A549 (cell line): ENCODE measurements around the gene MUC5B. TPM values are rescaled to one million over a fixed set of nuclear protein-coding genes. Genes with fewer than 3 reads are reported as not detected.

ENCODE experiments used
- ATAC-seq, 2 experiments: fragments of 200-7000 bp in 1 of 2; fragments of >200 bp in 1 of 2; cut with Nextera tagmentation in 1 of 2; cut with Tn5 transposase in 1 of 2; 3 replicates each; pipeline versions ENCODE4 v1.8.0 to v1.9.1; 2018 to 2020; ENCODE audit warnings: mild to moderate bottlenecking in 1 of 2, moderate library complexity in 1 of 2
- CTCF ChIA-PET: fragments of 300-600 bp; sonication (Branson Sonifier 250); formaldehyde crosslinking; extraction: SDS; loops from one replicate; lab custom pipeline; 2021; ENCODE audit warnings: antibody characterized with exemption, inconsistent platforms; lab: Yijun Ruan, JAX
- POLR2A ChIA-PET: fragments of 350-600 bp; formaldehyde crosslinking; extraction: SDS; loops from one replicate; lab custom pipeline; 2021; ENCODE audit warnings: antibody characterized with exemption, inconsistent platforms; lab: Yijun Ruan, JAX
- DNase-seq, 2 experiments: peaks; one replicate each; pipeline versions ENCODE4 v3.0.0 to v3.0.0-alpha.2; 2011 to 2016; ENCODE audit warnings: low read depth in 1 of 2, low spot score in 1 of 2
- FAIRE-seq: peaks from 2 replicates; lab custom pipeline; 2011; peaks lifted over from hg19 to GRCh38; lab: Jason Lieb, UNC
- H3K27ac ChIP-seq, 2 experiments: fragments of >200 bp; sonication (Bioruptor Twin); formaldehyde crosslinking; 3 replicates each; pipeline ENCODE4 v1.5.1; 2016 to 2017
- H3K4me1 ChIP-seq: fragments of >200 bp; sonication (Bioruptor Twin); formaldehyde crosslinking; 3 replicates; pipeline ENCODE4 v1.6.1; 2016
- H3K4me2 ChIP-seq: fragments of >200 bp; sonication (Bioruptor Twin); formaldehyde crosslinking; 3 replicates; pipeline ENCODE4 v1.6.1; 2016
- H3K4me3 ChIP-seq: fragments of >200 bp; sonication (Bioruptor Twin); formaldehyde crosslinking; 3 replicates; pipeline ENCODE4 v1.5.1; 2016
- H3K9me3 ChIP-seq: fragments of >200 bp; sonication (Bioruptor Twin); formaldehyde crosslinking; 3 replicates; pipeline ENCODE4 v1.6.1; 2016
- BHLHE40 ChIP-seq: IDR thresholded peaks from 2 replicates; pipeline ENCODE4 v1.6.1; 2012; ENCODE audit warnings: low read depth, low read length, inconsistent platforms
- CBX2 ChIP-seq: fragments of 200-600 bp; sonication (generic); IDR thresholded peaks from 2 replicates; pipeline ENCODE4 v1.6.1; 2016; ENCODE audit warnings: low read depth, mild to moderate bottlenecking, borderline replicate concordance
- CEBPB ChIP-seq, 2 experiments: fragments of >200 bp in 1 of 2; sonication (Bioruptor Twin) in 1 of 2; formaldehyde crosslinking in 1 of 2; IDR thresholded peaks; 2 replicates each; pipeline ENCODE4 v1.6.1; 2012 to 2016
- CHD2 ChIP-seq: fragments of 150-350 bp; IDR thresholded peaks from 2 replicates; pipeline ENCODE4 v1.6.1; 2014; ENCODE audit warnings: low read length; ENCODE audit not compliant: partially characterized antibody
- EHF ChIP-seq: fragments of 250-450 bp; sonication (Bioruptor Pico); IDR thresholded peaks from 2 replicates; pipeline ENCODE4 v1.5.0; 2020; ENCODE audit warnings: mild to moderate bottlenecking
- EP300 ChIP-seq, 2 experiments: fragments of >200 bp; sonication (Bioruptor Twin); formaldehyde crosslinking; IDR thresholded peaks; 2 replicates in 1 of 2; 3 replicates in 1 of 2; pipeline ENCODE4 v1.6.1; 2016 to 2017
- ESRRA ChIP-seq: fragments of 150-350 bp; IDR thresholded peaks from 2 replicates; pipeline ENCODE4 v1.6.1; 2014; ENCODE audit warnings: mild to moderate bottlenecking, low read length, borderline replicate concordance
- FOSB ChIP-seq: fragments of 250-450 bp; sonication (Bioruptor Pico); IDR thresholded peaks from 2 replicates; pipeline ENCODE4 v1.5.0; 2020; ENCODE audit warnings: mild to moderate bottlenecking, moderate library complexity
- FOSL2 ChIP-seq, 2 experiments: fragments of 450-650 bp in 1 of 2; fragments of >200 bp in 1 of 2; sonication (Bioruptor Twin) in 1 of 2; formaldehyde crosslinking; IDR thresholded peaks; 2 replicates each; pipeline versions ENCODE4 v1.5.0 to v1.6.1; 2016 to 2020; ENCODE audit warnings: mild to moderate bottlenecking in 1 of 2, moderate library complexity in 1 of 2
- FOXS1 ChIP-seq: fragments of 250-450 bp; sonication (Bioruptor Pico); IDR thresholded peaks from 2 replicates; pipeline ENCODE4 v1.5.0; 2020; ENCODE audit warnings: mild to moderate bottlenecking, moderate library complexity
- HOXB13 ChIP-seq: fragments of 250-450 bp; sonication (Bioruptor Pico); IDR thresholded peaks from 2 replicates; pipeline ENCODE4 v1.5.0; 2020; ENCODE audit warnings: low read depth, mild to moderate bottlenecking, moderate library complexity
- JUNB ChIP-seq: fragments of >200 bp; sonication (Bioruptor Twin); formaldehyde crosslinking; IDR thresholded peaks from 2 replicates; pipeline ENCODE4 v1.6.1; 2016
- KDM1A ChIP-seq: fragments of 200-600 bp; sonication (generic); IDR thresholded peaks from 2 replicates; pipeline ENCODE4 v1.6.1; 2016; ENCODE audit warnings: low read depth, mild to moderate bottlenecking
- MAZ ChIP-seq: fragments of 150-350 bp; IDR thresholded peaks from 2 replicates; pipeline ENCODE4 v1.6.1; 2014; ENCODE audit warnings: antibody characterized with exemption, low read depth, low read length, borderline replicate concordance
- MYC ChIP-seq: IDR thresholded peaks from 2 replicates; pipeline ENCODE4 v1.6.1; 2012; ENCODE audit warnings: mild to moderate bottlenecking, inconsistent platforms, low read length, improper control_type of control experiment, borderline replicate concordance
- NPAS2 ChIP-seq: fragments of 250-450 bp; sonication (Bioruptor Pico); IDR thresholded peaks from 2 replicates; pipeline ENCODE4 v1.8.0; 2022; ENCODE audit warnings: mild to moderate bottlenecking, moderate library complexity, borderline replicate concordance
- NR3C1 ChIP-seq: fragments of >200 bp; sonication (Bioruptor Twin); formaldehyde crosslinking; IDR thresholded peaks from 3 replicates; pipeline ENCODE4 v1.6.1; 2017
- PHF8 ChIP-seq: fragments of 200-600 bp; sonication (generic); IDR thresholded peaks from 2 replicates; pipeline ENCODE4 v1.6.1; 2016; ENCODE audit warnings: low read depth, mild to moderate bottlenecking, antibody characterized with exemption, moderate library complexity, borderline replicate concordance
- POLR2A ChIP-seq: IDR thresholded peaks from 2 replicates; pipeline ENCODE4 v1.6.1; 2012; ENCODE audit warnings: mild to moderate bottlenecking, low read length
- POLR2AphosphoS2 ChIP-seq: conservative IDR thresholded peaks from 2 replicates; pipeline ENCODE4 v1.6.1; 2012; ENCODE audit warnings: low read length, improper control_type of control experiment, inconsistent platforms
- RAD21 ChIP-seq, 2 experiments: fragments of >200 bp in 1 of 2; sonication (Bioruptor Twin) in 1 of 2; formaldehyde crosslinking in 1 of 2; IDR thresholded peaks in 1 of 2; conservative IDR thresholded peaks in 1 of 2; 2 replicates in 1 of 2; 3 replicates in 1 of 2; pipeline ENCODE4 v1.6.1; 2012 to 2018; ENCODE audit warnings: inconsistent platforms in 1 of 2
- RCOR1 ChIP-seq: fragments of 150-350 bp; IDR thresholded peaks from 2 replicates; pipeline ENCODE4 v1.6.1; 2014; ENCODE audit warnings: antibody characterized with exemption, low read length, low read depth
- SREBF2 ChIP-seq: fragments of 450-650 bp; IDR thresholded peaks from 2 replicates; pipeline ENCODE4 v1.6.1; 2014; ENCODE audit warnings: mild to moderate bottlenecking, moderate library complexity
- TP53 ChIP-seq: fragments of 250-450 bp; sonication (Bioruptor Pico); IDR thresholded peaks from 2 replicates; pipeline ENCODE4 v1.5.0; 2021; ENCODE audit warnings: mild to moderate bottlenecking, moderate library complexity
- ZFP36 ChIP-seq: fragments of 450-650 bp; IDR thresholded peaks from 2 replicates; pipeline ENCODE4 v1.6.1; 2014; ENCODE audit warnings: borderline replicate concordance; ENCODE audit not compliant: partially characterized antibody
- WGBS: methylation state at CpG from one replicate; pipeline ENCODE4 v1.1.6; 2017; ENCODE audit errors: missing lambda C conversion rate; 5-methylcytosine and 5-hydroxymethylcytosine counted together
- polyA plus RNA-seq, 4 experiments: library from polyadenylated mRNA; depleted of rRNA in 3 of 4; stranded (reverse); fragments of >200 nt; fragmentation: RNase III in 1 of 4; extraction: RNeasy Plus Mini Kit Qiagen cat#74134 plus additional on column Dnase treatment in 1 of 4; gene quantifications; 2 replicates in 3 of 4; 3 replicates in 1 of 4; pipeline ENCODE4 v1.2.3, GENCODE V29; 2011 to 2017
- TF ChIP-seq, protein P1 (sequence below): fragments of 250-450 bp; sonication (Bioruptor Pico); IDR thresholded peaks from 2 replicates; pipeline ENCODE4 v1.5.0; 2021; ENCODE audit warnings: mild to moderate bottlenecking, moderate library complexity, borderline replicate concordance
- TF ChIP-seq, protein P2 (sequence below): fragments of 450-650 bp; IDR thresholded peaks from 2 replicates; pipeline ENCODE4 v1.6.1; 2014; ENCODE audit warnings: antibody characterized with exemption
- TF ChIP-seq, protein P3 (sequence below): fragments of 150-350 bp; IDR thresholded peaks from 2 replicates; pipeline ENCODE4 v1.6.1; 2014; ENCODE audit warnings: low read depth, mild to moderate bottlenecking, low read length

Gene MUC5B
- polyA plus RNA-seq, 2 of the 4 experiments (the other 2 are of a cell fraction), result 0.85 to 1.4 TPM

DNA sequence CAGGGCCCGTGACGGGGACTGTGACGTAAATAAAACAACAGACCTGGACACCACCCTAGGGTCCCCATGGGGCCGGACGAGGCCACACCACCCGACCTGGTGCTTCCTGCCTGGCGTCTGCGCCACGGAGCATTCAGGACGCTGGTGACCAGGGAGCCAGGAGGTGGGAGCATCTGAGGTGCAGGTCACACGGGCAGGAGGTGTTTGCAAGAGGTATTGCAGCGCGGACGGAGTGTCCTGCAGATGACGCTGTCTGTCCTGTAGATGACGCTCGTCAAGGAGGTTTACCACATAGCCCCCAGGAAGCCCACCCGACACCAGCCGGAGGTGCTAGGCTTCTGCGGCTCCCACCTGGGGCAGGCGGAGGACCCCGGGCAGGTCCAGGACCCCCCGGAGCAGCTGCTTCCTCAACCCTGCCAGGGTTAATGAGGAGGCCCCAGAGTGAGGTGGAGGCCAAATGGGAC is 986 bp upstream of the MUC5B start:
- Histone ChIP-seq H3K27ac (peak overlapping the region; percentile 78 to 81; a peak in 5 of 6 replicates), H3K4me1 (peaks cover 62% of the 10 kb centered on the region), H3K9me3 (no peaks in the 10 kb centered on the region), H3K4me2 (peak overlapping the region; percentile 61; the same call in 1 of the 3 replicates), H3K4me3 (no peak overlapping the region)
- FAIRE-seq (no peak), ATAC-seq (no peak), DNase-seq (no peak)
- 92% methylated on average over 8 of the region's 23 CpGs for WGBS
- CTCF ChIA-PET, result interaction anchor here (1.4 to 1.6 kb wide), 2 partner anchors 19 to 353 kb away, joined by 3 to 6 read pairs; no protein-coding TSS in a partner anchor
- POLR2A ChIA-PET, result no interaction called here
- TF ChIP-seq JUNB (no peak), RCOR1 (no peak), HOXB13 (CRISPR knock-in tag) (no peak), TP53 (CRISPR knock-in tag) (no peak), NPAS2 (no peak), MYC (no peak), EHF (CRISPR knock-in tag) (no peak), POLR2AphosphoS2 (no peak), FOSL2 (IDR thresholded peaks at IDR 0.05) (no peak), FOSL2 (CRISPR knock-in tag; IDR thresholded peaks at IDR 0.05) (no peak), BHLHE40 (no peak), EP300 (IDR thresholded peaks at IDR 0.05) (no peak), CEBPB (IDR thresholded peaks at IDR 0.05) (no peak), RAD21 (conservative IDR thresholded peaks at IDR 0.05 in 1 of 2, IDR thresholded peaks at IDR 0.05 in 1 of 2) (no peak), PHF8 (no peak), NR3C1 (no peak), CBX2 (no peak), ESRRA (no peak), ZFP36 (no peak)
- TF ChIP-seq, protein P1, sequence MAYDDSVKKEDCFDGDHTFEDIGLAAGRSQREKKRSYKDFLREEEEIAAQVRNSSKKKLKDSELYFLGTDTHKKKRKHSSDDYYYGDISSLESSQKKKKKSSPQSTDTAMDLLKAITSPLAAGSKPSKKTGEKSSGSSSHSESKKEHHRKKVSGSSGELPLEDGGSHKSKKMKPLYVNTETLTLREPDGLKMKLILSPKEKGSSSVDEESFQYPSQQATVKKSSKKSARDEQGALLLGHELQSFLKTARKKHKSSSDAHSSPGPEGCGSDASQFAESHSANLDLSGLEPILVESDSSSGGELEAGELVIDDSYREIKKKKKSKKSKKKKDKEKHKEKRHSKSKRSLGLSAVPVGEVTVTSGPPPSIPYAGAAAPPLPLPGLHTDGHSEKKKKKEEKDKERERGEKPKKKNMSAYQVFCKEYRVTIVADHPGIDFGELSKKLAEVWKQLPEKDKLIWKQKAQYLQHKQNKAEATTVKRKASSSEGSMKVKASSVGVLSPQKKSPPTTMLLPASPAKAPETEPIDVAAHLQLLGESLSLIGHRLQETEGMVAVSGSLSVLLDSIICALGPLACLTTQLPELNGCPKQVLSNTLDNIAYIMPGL, result no peak

DNA sequence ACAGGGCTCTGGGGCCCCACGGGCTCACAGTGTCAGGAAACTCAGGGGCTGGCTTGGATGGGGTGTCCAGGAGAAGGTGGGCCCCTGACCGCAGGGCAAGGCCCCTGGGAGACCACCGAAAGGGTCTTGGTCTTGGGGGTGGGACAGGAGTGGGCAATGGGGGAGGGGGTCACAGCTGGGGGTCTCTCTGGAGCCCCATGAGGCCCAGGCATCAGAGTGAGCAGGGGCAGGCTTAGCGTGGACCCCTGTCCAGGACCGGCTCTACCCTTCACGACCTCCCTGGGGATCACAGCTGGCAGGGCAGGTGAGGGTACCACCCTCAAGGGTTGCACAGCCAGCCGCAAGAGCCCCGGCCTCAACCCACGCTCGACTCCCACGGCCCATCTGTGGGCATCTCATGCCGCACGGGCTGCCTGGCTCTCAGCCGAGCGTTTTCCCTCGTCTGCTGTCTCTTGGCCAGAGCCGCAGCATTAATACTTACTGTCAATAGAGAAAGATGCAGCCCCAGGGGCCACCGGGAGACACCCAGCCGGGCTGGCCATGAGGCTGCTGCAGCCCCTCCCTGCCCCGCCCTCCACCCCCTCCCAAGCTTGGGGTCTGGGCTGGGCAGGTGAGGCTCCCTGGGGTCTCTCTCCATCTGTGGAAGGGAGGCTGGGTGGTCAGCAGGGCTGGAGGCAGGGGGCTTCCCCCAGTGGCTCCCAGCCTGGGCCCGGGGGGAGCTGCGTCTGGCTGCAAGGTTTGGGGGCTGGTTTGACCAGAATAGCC is 662 bp downstream of the MUC5B start:
- WGBS, result 42% methylated on average over 13 of the region's 22 CpGs
- FAIRE-seq (no peak), ATAC-seq (peak in 1 of 2 experiments; percentile 26; a peak in 2 of 6 replicates), DNase-seq (peak in 1 of 2 experiments; percentile 29)
- Histone ChIP-seq H3K27ac (peak overlapping the region; percentile 78 to 81), H3K9me3 (no peaks in the 10 kb centered on the region), H3K4me3 (peak overlapping the region; percentile 6; the same call in 1 of the 3 replicates), H3K4me2 (peak overlapping the region; percentile 61), H3K4me1 (peaks cover 62% of the 10 kb centered on the region)
- ChIA-PET CTCF (interaction anchor here (1.0 to 4.1 kb wide), 2 partner anchors 21 kb away, joined by 4 to 14 read pairs; no protein-coding TSS in a partner anchor), POLR2A (interaction anchor here (0.7 kb wide), 1 partner anchor 75 kb away, joined by 3 read pairs; no protein-coding TSS in a partner anchor)
- TF ChIP-seq FOXS1 (CRISPR knock-in tag) (no peak), FOSB (CRISPR knock-in tag) (no peak), RAD21 (conservative IDR thresholded peaks at IDR 0.05 in 1 of 2, IDR thresholded peaks at IDR 0.05 in 1 of 2) (no peak), HOXB13 (CRISPR knock-in tag) (no peak), CBX2 (no peak), MAZ (no peak), KDM1A (no peak), EP300 (IDR thresholded peaks at IDR 0.05) (no peak), POLR2A (no peak), CHD2 (no peak), SREBF2 (no peak)
- TF ChIP-seq, protein P2, sequence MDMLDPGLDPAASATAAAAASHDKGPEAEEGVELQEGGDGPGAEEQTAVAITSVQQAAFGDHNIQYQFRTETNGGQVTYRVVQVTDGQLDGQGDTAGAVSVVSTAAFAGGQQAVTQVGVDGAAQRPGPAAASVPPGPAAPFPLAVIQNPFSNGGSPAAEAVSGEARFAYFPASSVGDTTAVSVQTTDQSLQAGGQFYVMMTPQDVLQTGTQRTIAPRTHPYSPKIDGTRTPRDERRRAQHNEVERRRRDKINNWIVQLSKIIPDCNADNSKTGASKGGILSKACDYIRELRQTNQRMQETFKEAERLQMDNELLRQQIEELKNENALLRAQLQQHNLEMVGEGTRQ, result no peak
- TF ChIP-seq, protein P3, sequence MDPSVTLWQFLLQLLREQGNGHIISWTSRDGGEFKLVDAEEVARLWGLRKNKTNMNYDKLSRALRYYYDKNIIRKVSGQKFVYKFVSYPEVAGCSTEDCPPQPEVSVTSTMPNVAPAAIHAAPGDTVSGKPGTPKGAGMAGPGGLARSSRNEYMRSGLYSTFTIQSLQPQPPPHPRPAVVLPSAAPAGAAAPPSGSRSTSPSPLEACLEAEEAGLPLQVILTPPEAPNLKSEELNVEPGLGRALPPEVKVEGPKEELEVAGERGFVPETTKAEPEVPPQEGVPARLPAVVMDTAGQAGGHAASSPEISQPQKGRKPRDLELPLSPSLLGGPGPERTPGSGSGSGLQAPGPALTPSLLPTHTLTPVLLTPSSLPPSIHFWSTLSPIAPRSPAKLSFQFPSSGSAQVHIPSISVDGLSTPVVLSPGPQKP, result no peak
